Measurements from ENCODE around the gene OR9A4.

Gene OR9A4

DNA sequence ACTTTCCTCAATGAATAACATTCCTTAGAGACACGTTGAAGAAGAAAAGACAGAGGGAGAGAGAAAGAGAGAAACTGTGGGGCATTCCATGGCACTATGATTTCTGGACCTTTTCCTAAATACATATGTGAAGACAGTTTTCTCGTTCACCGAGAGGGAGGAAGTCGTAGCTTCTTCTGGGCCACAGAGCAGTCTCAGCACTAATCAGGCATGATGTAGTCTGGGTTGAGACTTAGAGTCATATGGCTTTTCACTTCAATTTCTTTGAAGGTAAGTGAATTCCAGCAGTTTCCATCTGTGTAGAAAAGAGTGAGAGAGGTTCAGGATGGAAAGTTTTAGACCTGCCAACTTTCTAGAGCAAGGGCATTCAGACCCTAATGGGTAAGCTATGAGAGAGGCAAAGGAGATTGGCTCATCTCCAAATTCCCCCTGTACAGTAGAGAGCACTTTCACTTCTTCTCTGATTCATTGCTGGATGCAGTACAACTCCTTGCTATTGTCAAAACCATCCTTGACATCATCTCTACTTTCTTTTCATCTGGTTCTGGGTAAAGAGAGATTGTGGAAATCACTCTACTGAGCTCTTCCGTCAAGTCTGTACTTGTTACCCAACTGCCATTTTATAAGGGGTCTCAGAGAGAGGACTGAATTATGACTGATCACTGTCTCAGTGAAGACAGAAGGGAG lies 31.5 kb upstream of the OR9A4 start:
- TF ChIP-seq, protein P1, sequence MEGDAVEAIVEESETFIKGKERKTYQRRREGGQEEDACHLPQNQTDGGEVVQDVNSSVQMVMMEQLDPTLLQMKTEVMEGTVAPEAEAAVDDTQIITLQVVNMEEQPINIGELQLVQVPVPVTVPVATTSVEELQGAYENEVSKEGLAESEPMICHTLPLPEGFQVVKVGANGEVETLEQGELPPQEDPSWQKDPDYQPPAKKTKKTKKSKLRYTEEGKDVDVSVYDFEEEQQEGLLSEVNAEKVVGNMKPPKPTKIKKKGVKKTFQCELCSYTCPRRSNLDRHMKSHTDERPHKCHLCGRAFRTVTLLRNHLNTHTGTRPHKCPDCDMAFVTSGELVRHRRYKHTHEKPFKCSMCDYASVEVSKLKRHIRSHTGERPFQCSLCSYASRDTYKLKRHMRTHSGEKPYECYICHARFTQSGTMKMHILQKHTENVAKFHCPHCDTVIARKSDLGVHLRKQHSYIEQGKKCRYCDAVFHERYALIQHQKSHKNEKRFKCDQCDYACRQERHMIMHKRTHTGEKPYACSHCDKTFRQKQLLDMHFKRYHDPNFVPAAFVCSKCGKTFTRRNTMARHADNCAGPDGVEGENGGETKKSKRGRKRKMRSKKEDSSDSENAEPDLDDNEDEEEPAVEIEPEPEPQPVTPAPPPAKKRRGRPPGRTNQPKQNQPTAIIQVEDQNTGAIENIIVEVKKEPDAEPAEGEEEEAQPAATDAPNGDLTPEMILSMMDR (IDR thresholded peaks at IDR 0.05), result no peak

GRCh38 chr7:141889321-141889720 lies 26.9 kb upstream of the OR9A4 start:
- TF ChIP-seq, protein P1 (IDR thresholded peaks at IDR 0.05), result no peak

DNA sequence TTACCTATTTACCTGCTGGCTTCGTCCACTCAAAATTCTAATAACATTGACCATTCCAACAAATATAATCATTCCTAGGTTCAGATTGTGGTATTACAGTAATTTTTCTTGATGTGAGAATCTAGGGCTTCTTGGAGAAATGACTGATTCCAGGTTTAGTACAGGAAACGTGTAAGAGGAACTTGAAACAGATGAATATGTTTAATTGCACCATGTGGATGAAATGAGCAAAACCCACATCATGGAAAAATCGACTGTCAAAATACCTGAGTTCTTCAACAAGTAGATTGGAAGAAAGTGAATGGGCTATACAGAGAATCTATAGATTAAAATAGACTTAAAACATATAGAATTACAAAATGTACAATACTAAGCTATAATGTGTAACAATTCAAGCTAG lies 24.9 kb upstream of the OR9A4 start:
- TF ChIP-seq, protein P1 (IDR thresholded peaks at IDR 0.05), result no peak

DNA sequence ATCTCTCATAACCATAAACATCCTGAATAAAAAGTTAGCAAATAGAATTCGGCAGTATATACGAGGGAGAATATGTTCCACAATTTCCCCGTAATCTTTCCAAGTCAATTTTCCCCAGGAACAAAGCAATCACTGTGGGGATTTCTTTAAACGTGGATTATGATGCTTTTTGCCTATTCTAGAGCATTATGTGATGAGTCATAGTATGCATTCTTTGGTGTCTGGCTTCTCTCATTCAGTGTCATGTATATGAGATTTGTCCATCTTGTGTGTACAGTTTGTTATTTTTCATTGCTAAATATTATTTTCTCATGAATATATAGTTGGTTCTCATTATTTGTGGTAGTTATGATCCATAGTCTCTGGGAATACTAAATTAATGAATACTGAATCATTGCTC lies 9.9 kb upstream of the OR9A4 start:
- TF ChIP-seq, protein P1 (IDR thresholded peaks at IDR 0.05), result no peak

DNA sequence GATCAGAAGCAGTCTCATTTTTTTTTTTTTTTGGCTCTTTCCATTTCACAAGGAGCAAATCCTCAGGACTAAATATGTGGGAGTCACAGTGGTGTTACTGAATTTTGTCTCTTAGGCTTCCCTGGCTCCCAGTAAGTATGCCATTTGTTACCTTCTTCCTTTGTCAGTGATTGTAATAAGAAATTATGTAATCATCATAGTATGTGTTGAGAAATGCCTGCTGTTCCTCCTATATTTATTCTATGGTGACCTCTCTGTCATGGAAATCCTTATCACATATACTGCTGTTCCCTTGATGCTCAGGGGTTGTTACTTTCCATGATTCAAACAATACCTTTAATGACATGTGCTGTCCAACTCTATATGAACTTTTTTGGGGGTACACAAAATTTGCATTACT lies 4.8 kb upstream of the OR9A4 start:
- TF ChIP-seq, protein P1 (IDR thresholded peaks at IDR 0.05), result no peak

GRCh38 chr7:141915565-141915964 lies 634 bp upstream of the OR9A4 start:
- TF ChIP-seq, protein P1 (IDR thresholded peaks at IDR 0.05), result no peak

GRCh38 chr7:141920281-141920680 lies 4.1 kb downstream of the OR9A4 start:
- TF ChIP-seq, protein P1 (IDR thresholded peaks at IDR 0.05), result no peak
